Measurements from ENCODE around the gene GPBP1L1.

DNA sequence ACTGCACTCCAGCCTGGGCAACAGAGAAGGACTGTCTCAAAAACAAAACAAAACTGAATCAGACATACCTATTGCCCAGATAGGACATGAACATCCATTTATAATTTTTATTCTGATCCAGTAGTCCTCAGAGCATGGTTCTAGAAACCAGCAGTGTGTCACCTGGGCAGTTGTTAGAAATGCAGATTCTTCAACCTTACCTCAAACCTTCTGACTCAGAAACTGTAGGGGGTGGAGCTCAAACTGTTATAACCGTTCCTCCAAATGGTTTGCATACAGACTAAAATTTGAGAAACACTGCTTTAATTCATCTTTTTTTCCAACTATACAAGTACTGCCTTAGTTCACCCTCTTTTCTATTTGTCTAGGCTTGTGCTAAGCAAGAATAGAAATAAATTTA lies 96.5 kb downstream of the GPBP1L1 start:
- no peak for TF ChIP-seq CTCF (conservative IDR thresholded peaks at IDR 0.05; ENCODE audit: low read length)
- no peak for TF ChIP-seq EZH2phosphoT487 (IDR thresholded peaks at IDR 0.05; ENCODE audit: borderline replicate concordance)
